PC-3 (cell line): ENCODE data around the gene RNASEL.

Experiments
- CTCF ChIP-seq: fragments of 300-600 bp; sonication (generic); conservative IDR thresholded peaks from 2 replicates; pipeline ENCODE4 v1.5.1; 2017; ENCODE audit warnings: antibody characterized with exemption, low read depth, mild to moderate bottlenecking, low read length
- EZH2 ChIP-seq: fragments of 300-600 bp; sonication (generic); IDR thresholded peaks from one replicate; pipeline ENCODE4 v1.6.1; 2017; ENCODE audit warnings: antibody characterized with exemption, mild to moderate bottlenecking, low read length; ENCODE audit not compliant: unreplicated experiment
- EZH2phosphoT487 ChIP-seq: fragments of 300-600 bp; sonication (generic); IDR thresholded peaks from 2 replicates; pipeline ENCODE4 v1.6.1; 2018; ENCODE audit warnings: mild to moderate bottlenecking, antibody characterized with exemption, low read length, borderline replicate concordance

- TF ChIP-seq CTCF (no peak), EZH2phosphoT487 (no peak), EZH2 (no peak)
These were observed 28.6 kb downstream of the RNASEL start for GRCh38 chr1:182560392-182560984.
